ENCODE data around the gene TRIB2. TPM values are rescaled to one million over a fixed set of nuclear protein-coding genes. Genes with fewer than 3 reads are reported as not detected.

TRIB2 gene
- total RNA-seq, 4 donors from 2014 or later: 182 to 554 (median 315) TPM

DNA sequence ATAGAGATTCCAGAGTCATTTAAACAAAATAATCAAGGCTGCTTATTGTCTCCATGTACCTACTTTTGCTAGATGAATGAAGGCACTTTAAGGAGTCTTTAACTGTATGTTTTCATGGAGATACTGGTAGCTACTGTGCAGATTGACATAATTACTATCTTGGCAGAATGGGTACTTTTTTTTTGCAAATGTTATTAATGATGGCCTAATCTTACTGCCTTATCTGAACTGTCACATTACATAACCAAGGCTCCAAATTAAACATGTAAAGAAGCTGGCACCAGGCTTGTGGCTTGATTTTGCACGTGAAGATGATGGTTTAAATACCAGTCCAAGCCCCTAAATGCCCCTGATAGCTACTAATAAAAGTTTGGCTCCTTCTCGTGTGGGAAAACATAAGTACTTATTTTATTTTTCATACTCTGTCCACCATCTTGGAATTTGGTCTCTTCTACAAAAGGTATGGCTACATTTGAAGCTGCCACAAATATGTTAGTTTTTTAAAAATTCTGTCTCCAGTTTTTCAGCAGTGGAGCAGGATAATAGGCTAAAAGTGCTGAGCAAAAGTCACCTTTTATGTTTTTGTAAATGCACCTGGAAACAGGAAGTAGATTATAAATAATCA, 4.1 kb downstream of the TRIB2 start:
- DNase-seq (ENCODE audit: low spot score in 2 of 2): no peak
- H3K36me3 ChIP-seq: peaks cover 0 to 28% (median 0%) of the 10 kb centered on the region in 3 donors
- no peaks in the 10 kb centered on the region for H3K9me3 ChIP-seq
- peak overlapping the region; percentile 54 to 96 (median 94) for H3K27ac ChIP-seq
- 28 to 40% methylated on average over 2 of the region's 2 CpGs for WGBS, 2 donors
- H3K4me3 ChIP-seq: peak overlapping the region; percentile 85 to 91 (median 86)
- H3K27me3 ChIP-seq: no peaks in the 10 kb centered on the region
- peaks cover under 1 to 58% (median 14%) of the 10 kb centered on the region in 4 donors for H3K4me1 ChIP-seq
- TF ChIP-seq POLR2A (IDR thresholded peaks at IDR 0.05) (no peak), CTCF (IDR thresholded peaks at IDR 0.05) (no peak), EP300 (IDR thresholded peaks at IDR 0.05) (no peak)

- TF ChIP-seq CTCF (IDR thresholded peaks at IDR 0.05) (no peak), EP300 (IDR thresholded peaks at IDR 0.05) (peak in 1 of 2 donors; percentile 44), POLR2A (IDR thresholded peaks at IDR 0.05) (no peak)
- Histone ChIP-seq H3K4me1 (peaks cover 3 to 67% (median 18%) of the 10 kb centered on the region in 4 donors), H3K4me3 (peak overlapping the region; percentile 19 to 91 (median 85)), H3K27ac (peak overlapping the region; percentile 54 to 96 (median 94)), H3K36me3 (peaks cover 0 to 37% (median 0%) of the 10 kb centered on the region in 3 donors), H3K9me3 (no peaks in the 10 kb centered on the region), H3K27me3 (no peaks in the 10 kb centered on the region)
- WGBS, 2 donors: 31 to 33% methylated on average over 14 of the region's 14 CpGs
- no peak for DNase-seq (ENCODE audit: low spot score in 2 of 2)
Observed at GRCh38 chr2:12721566-12722446, 5.1 kb downstream of the TRIB2 start.

DNA sequence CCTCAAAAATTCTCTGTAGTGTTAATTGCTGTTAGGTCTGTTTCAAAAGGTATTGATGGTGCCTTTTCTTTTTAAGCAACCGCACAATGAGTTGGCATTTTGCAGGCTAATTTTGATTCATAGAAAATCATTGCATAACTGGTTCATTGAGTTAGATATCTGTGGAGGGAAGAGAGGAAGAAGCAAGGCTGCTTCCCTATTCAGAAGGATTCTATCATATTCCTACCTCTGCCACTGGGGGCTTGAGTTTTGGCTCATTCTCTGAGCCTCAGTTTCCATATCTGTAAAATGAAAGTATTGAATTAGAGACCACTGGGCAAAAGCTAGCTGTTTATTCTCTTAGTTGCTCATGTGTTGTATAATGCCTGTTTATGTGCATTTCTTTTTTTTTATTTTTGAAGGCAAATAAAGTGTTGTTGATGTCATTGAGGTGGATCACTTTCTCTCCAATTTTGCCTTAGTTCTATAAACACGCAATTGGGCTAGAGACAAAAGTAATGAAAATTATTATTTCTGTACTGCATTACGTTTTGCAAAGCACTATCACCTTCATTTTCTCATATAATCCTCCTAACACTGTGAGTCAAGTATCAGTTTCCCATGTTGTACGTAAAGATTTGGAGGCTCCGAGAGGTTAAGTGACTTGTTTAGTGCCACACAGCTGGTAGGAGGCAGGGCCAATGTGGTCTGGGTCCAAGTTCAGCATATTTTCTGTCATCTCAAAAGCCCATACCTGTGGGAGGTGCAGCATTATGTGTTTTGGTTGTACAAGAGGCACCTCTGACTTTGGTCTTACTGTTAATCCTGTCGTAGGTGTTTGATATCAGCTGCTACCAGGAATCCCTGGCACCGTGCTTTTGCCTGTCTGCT, 5.9 kb downstream of the TRIB2 start:
- H3K27ac ChIP-seq: peak overlapping the region; percentile 4 to 96 (median 94)
- no peaks in the 10 kb centered on the region for H3K9me3 ChIP-seq
- H3K4me1 ChIP-seq: peaks cover 3 to 76% (median 23%) of the 10 kb centered on the region in 4 donors
- peaks cover 0 to 46% (median 0%) of the 10 kb centered on the region in 3 donors for H3K36me3 ChIP-seq
- WGBS, 2 donors: 60 to 68% methylated on average over 7 of the region's 7 CpGs
- TF ChIP-seq EP300 (IDR thresholded peaks at IDR 0.05) (no peak), CTCF (IDR thresholded peaks at IDR 0.05) (peak in 2 of 5 experiments; percentile 8 to 25), POLR2A (IDR thresholded peaks at IDR 0.05) (no peak)
- no peaks in the 10 kb centered on the region for H3K27me3 ChIP-seq
- no peak for DNase-seq (ENCODE audit: low spot score in 2 of 2)
- peak overlapping the region; percentile 19 to 91 (median 85) for H3K4me3 ChIP-seq

DNA sequence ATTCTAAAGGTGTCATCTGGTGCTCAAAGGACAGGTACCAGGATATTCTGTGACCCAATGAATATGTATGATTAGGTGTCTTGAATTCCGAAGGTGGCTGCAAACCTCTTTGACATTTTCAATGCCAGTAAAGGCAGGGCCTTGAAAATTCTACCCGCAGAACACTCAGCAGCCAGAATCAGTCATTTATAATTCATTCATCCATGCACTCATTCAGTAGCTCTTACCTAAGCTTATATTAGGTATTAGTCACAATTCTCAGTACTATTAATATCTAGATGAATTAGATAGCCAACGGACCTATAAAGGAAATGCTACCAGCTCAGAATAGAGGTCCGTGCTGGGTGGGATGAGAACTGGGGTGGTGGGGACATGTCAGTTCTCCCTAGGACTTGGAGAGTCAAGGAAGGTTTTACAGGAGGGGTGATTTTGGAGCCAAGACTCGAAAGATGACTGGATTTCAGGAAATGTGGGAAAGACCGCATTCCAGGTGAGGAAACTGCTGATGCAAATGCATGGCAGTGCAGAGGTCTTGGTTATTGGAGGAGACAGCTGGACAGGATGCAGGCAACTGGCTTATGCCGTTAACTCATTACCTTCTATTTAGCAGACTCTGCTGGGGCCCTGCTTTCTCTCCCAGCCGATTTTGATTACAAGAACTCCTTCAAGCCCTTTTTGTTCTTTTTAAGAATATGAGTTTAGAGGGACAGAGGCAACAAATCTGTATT, 7.2 kb downstream of the TRIB2 start:
- no peak overlapping the region for H3K4me3 ChIP-seq
- 58 to 71% methylated on average over 8 of the region's 8 CpGs for WGBS, 2 donors
- no peaks in the 10 kb centered on the region for H3K27me3 ChIP-seq
- DNase-seq (ENCODE audit: low spot score in 2 of 2): no peak
- H3K27ac ChIP-seq: peak overlapping the region; percentile 38 to 96 (median 67)
- H3K36me3 ChIP-seq: peaks cover 0 to 58% (median 0%) of the 10 kb centered on the region in 3 donors
- peaks cover 3 to 88% (median 25%) of the 10 kb centered on the region in 4 donors for H3K4me1 ChIP-seq
- TF ChIP-seq CTCF (IDR thresholded peaks at IDR 0.05) (no peak), POLR2A (IDR thresholded peaks at IDR 0.05) (no peak), EP300 (IDR thresholded peaks at IDR 0.05) (no peak)
- no peaks in the 10 kb centered on the region for H3K9me3 ChIP-seq

All from tibial nerve (tissue), 4 donors.